ENCODE measurements around the gene TUSC2. TPM values are rescaled to one million over a fixed set of nuclear protein-coding genes. Genes with fewer than 3 reads are reported as not detected.
A peak's percentile ranks its signal among the peaks of the same experiment; 100 is the strongest.

Gene TUSC2
- total RNA-seq, 2 donors from 2014 or later: 12.9 to 31.6 TPM

DNA sequence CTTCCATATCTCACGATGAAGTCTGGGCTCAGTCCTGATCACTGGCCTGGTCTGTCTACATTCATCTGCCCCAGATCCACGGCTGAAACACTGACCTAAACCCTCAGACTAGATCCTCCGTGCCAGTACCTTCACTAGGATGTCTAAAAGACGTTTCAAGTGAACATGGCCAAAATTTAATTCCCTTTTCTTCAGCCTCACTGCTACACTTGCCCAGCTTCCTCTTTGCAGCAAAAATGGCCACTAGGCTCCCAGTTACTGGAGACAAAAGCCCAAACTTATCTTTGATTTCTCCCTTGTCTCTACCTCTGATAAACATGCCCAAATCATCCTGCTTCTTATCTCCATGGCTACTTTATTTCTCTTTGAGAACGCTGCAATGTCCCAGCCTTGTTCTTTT lies 10.9 kb upstream of the TUSC2 start:
- DNase-seq (no peak), ATAC-seq (no peak)
- Histone ChIP-seq H3K9me3 (no peaks in the 10 kb centered on the region), H3K4me3 (no peak overlapping the region), H3K36me3 (replicated peaks in 1 of 2; ENCODE audit: insufficient read depth in 1 of 2, low read depth in 2 of 2) (no peaks in the 10 kb centered on the region), H3K4me1 (peaks cover 35% of the 10 kb centered on the region), H3K27ac (peak overlapping the region in 3 of 4 donors; percentile 91 to 99 (median 98)), H3K27me3 (no peaks in the 10 kb centered on the region)
- TF ChIP-seq, protein P1, sequence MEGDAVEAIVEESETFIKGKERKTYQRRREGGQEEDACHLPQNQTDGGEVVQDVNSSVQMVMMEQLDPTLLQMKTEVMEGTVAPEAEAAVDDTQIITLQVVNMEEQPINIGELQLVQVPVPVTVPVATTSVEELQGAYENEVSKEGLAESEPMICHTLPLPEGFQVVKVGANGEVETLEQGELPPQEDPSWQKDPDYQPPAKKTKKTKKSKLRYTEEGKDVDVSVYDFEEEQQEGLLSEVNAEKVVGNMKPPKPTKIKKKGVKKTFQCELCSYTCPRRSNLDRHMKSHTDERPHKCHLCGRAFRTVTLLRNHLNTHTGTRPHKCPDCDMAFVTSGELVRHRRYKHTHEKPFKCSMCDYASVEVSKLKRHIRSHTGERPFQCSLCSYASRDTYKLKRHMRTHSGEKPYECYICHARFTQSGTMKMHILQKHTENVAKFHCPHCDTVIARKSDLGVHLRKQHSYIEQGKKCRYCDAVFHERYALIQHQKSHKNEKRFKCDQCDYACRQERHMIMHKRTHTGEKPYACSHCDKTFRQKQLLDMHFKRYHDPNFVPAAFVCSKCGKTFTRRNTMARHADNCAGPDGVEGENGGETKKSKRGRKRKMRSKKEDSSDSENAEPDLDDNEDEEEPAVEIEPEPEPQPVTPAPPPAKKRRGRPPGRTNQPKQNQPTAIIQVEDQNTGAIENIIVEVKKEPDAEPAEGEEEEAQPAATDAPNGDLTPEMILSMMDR (IDR thresholded peaks at IDR 0.05): no peak
- no peak for TF ChIP-seq POLR2A (IDR thresholded peaks at IDR 0.05)
- 78 to 80% methylated on average over 5 of the region's 5 CpGs for WGBS, 2 donors
- intact Hi-C loops (cut with DNase I): no loop called here

DNA sequence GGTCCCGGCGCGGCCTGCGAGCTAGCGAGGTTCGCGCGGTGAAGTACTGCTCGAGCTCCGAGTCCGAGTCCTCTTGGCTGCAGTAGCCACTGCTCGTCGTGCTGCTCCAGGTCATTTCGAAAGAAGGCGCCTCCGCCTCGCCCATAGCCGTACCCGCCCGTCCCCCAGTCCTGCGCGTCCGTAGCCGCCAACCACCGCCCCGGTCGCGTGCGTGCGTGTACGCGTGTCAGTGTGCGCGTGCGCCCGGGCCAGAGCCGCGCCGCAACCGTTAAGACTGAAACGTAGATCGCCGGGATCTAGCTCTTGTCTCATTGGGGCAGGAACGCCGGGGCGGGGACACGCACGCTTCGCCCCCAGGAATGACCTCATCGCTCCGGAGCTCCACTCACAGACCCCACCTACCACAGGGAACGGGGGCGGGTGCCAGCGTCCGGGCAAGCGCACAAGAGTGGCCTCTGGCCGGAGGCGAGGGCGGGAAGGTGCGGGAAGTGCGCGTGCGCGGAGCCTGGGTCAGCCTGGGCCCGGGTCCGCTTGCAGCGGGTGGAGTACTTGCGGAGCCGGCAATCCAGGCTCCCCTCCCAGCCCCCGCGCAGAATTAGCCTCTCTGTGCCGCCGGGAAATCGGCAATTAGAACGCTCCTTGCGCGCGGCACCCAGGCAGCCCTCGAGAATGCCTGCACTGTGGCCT lies 9.3 kb upstream of the TUSC2 start:
- H3K36me3 ChIP-seq (replicated peaks in 1 of 2; ENCODE audit: insufficient read depth in 1 of 2, low read depth in 2 of 2): no peaks in the 10 kb centered on the region
- H3K4me3 ChIP-seq: peak overlapping the region; percentile 75 to 96
- 0% methylated on average over 72 of the region's 79 CpGs; no CpG with 5 or more reads in 1 of the 2 donors for WGBS, 2 donors
- intact Hi-C loops (cut with DNase I): no loop called here
- TF ChIP-seq, protein P1 (IDR thresholded peaks at IDR 0.05): no peak
- peak; percentile 93 to 95 (median 95) for TF ChIP-seq POLR2A (IDR thresholded peaks at IDR 0.05)
- peak; percentile 100 for DNase-seq
- H3K4me1 ChIP-seq: peaks cover 48% of the 10 kb centered on the region
- peak; percentile 92 for ATAC-seq
- H3K27ac ChIP-seq: peak overlapping the region; percentile 91 to 99 (median 98)
- no peaks in the 10 kb centered on the region for H3K9me3 ChIP-seq
- H3K27me3 ChIP-seq: no peaks in the 10 kb centered on the region

DNA sequence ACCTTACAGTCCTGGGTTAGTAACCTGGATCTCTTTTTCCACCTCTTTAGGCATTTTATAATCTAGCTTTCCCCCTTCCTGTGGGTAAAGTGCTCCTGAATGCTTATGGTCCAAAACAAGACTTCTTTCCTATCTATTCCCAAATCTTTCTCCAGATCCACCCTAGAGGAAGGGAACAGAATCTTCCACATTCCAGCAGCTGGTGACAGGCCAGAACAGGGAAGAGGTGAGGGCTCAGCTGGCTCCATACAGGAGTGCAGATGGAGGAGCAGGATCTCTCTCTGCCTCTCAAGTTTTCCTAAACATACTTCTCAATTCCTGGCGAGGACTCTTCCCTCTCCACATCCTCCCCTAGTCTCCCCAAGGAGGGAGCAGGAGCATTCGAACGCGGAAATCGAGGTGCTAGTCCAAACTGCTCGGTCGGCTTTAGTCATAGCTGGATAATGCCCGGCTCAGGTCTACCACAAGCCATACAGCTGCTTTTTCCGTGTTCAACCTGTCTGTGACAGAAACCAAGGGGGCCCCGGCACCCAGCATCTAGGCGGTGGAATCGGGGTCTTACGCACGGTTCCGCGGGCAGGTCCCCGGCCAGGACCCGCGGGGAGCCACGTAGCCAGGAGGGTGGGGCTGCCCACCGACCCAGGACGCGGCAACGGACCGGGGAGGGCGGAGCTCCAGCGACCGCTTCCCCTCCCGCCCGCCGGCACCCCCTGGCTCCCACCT lies 8.6 kb upstream of the TUSC2 start:
- intact Hi-C loops (cut with DNase I): no loop called here
- H3K27me3 ChIP-seq: no peaks in the 10 kb centered on the region
- peak overlapping the region; percentile 75 to 96 for H3K4me3 ChIP-seq
- 0 to 1% methylated on average over 7 to 23 of the region's 31 CpGs for WGBS, 2 donors
- H3K27ac ChIP-seq: peak overlapping the region; percentile 91 to 99 (median 98)
- H3K4me1 ChIP-seq: peaks cover 48% of the 10 kb centered on the region
- no peak for DNase-seq
- H3K36me3 ChIP-seq (replicated peaks in 1 of 2; ENCODE audit: insufficient read depth in 1 of 2, low read depth in 2 of 2): peaks cover 0 to 4% of the 10 kb centered on the region in 2 donors
- no peak for TF ChIP-seq POLR2A (IDR thresholded peaks at IDR 0.05)
- TF ChIP-seq, protein P1 (IDR thresholded peaks at IDR 0.05): peak in 1 of 7 experiments; percentile 10
- no peaks in the 10 kb centered on the region for H3K9me3 ChIP-seq
- peak; percentile 5 for ATAC-seq

DNA sequence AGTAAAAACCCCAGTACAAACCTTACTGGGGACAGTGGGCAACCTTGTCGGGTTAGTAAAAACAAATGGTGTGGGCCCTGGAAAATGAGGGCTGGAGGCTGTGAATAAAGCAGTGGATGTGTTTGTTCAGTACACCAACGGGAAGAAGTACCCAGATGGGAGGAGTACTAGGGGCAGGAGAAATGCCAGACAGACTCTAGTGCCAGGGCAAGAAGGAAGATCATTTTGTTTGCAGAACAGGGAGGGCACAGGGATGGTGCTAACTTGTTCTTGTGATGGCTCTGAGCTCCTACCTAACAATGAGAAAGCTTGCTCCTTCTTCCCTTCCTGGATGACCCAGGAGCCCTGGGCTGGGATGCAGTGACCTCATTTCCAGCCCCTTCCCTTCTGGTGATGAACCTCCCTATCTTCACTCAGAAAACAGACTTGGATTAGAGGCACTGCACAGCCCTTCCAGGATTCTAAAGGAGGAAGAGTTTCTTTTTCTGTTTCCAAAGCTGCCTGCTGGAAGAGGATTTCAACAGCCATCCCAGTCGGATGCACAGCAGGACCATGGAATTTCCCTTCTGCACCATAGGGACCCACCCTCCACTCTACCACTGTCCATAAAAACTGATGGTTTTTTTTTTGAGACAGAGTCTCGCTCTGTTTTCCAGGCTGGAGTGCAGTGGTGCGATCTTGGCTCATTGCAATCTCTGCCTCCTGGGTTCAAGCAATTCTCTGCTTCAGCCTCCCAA lies 6.5 kb upstream of the TUSC2 start:
- DNase-seq: no peak
- TF ChIP-seq, protein P1 (IDR thresholded peaks at IDR 0.05): no peak
- no peak for TF ChIP-seq POLR2A (IDR thresholded peaks at IDR 0.05)
- Histone ChIP-seq H3K27ac (peak overlapping the region; percentile 30 to 99 (median 94)), H3K4me1 (peaks cover 48% of the 10 kb centered on the region), H3K27me3 (no peaks in the 10 kb centered on the region), H3K4me3 (no peak overlapping the region), H3K36me3 (replicated peaks in 1 of 2; ENCODE audit: insufficient read depth in 1 of 2, low read depth in 2 of 2) (peaks cover 7 to 23% of the 10 kb centered on the region in 2 donors), H3K9me3 (no peaks in the 10 kb centered on the region)
- intact Hi-C loops (cut with DNase I): no loop called here
- 58 to 69% methylated on average over 5 of the region's 5 CpGs for WGBS, 2 donors
- no peak for ATAC-seq
